Omental fat pad (tissue), 4 donors: ENCODE results near the gene MATN1. TPM values are rescaled to one million over a fixed set of nuclear protein-coding genes. Genes with fewer than 3 reads are reported as not detected.

Experiments used
- ATAC-seq: fragments of 150-250 bp; one replicate; pipeline ENCODE4 v1.9.1; 2016; ENCODE audit warnings: mild to moderate bottlenecking, moderate library complexity; ENCODE audit not compliant: low FRiP score
- DNase-seq: peaks from one replicate; pipeline ENCODE4 v3.0.0-alpha.2; 2019; ENCODE audit warnings: low spot score
- CTCF ChIP-seq, 3 donors: fragments of 450-650 bp; IDR thresholded peaks; one replicate each; pipeline ENCODE4 v1.5.1; 2016 to 2017; ENCODE audit warnings: antibody characterized with exemption in 3 of 3, mild to moderate bottlenecking in 3 of 3, moderate library complexity in 2 of 3
- total RNA-seq, 4 donors: library from RNA; depleted of rRNA; stranded (reverse); fragments of >200 nt; gene quantifications; one replicate each; pipeline ENCODE4 v1.1.0, GENCODE V29; 2016

The MATN1 gene
- total RNA-seq, 4 donors from 2014 or later = 0.28 to 0.84 TPM; not detected in 2

- DNase-seq (no peak), ATAC-seq (no peak)
- TF ChIP-seq CTCF (IDR thresholded peaks at IDR 0.05) = no peak
Observed at GRCh38 chr1:30761381-30762151, 38.2 kb upstream of the MATN1 start.

GRCh38 chr1:30760596-30761324 lies 37.4 kb upstream of the MATN1 start:
- DNase-seq (no peak), ATAC-seq (no peak)

GRCh38 chr1:30759718-30760281 lies 36.4 kb upstream of the MATN1 start:
- no peak for TF ChIP-seq CTCF (IDR thresholded peaks at IDR 0.05)
- DNase-seq (no peak), ATAC-seq (no peak)

More at GRCh38 chr1:30760596-30761324, 37.4 kb upstream of the MATN1 start:
- no peak for TF ChIP-seq CTCF (IDR thresholded peaks at IDR 0.05)

GRCh38 chr1:30758785-30759380 lies 35.5 kb upstream of the MATN1 start:
- DNase-seq = no peak
- no peak for ATAC-seq
- no peak for TF ChIP-seq CTCF (IDR thresholded peaks at IDR 0.05)

GRCh38 chr1:30758121-30758688 lies 34.8 kb upstream of the MATN1 start:
- ATAC-seq (no peak), DNase-seq (no peak)
- no peak for TF ChIP-seq CTCF (IDR thresholded peaks at IDR 0.05)

- DNase-seq (no peak), ATAC-seq (peak; percentile 43)
- no peak for TF ChIP-seq CTCF (IDR thresholded peaks at IDR 0.05)
Observed at GRCh38 chr1:30757352-30758120, 34.2 kb upstream of the MATN1 start, which contains the start of gene LAPTM5. TSS of gene LAPTM5 (minus strand) at chr1:30757774. CDS start at chr1:30757745, 29 bp downstream.
